Panc1 (cell line): ENCODE results near the gene UROS.

Source experiments
- CTCF ChIP-seq: fragments of 450-650 bp; IDR thresholded peaks from 2 replicates; pipeline ENCODE4 v1.5.1; 2017; ENCODE audit warnings: mild to moderate bottlenecking
- POLR2AphosphoS5 ChIP-seq: IDR thresholded peaks from 2 replicates; pipeline ENCODE4 v1.6.1; 2012; ENCODE audit warnings: mild to moderate bottlenecking, low read depth, low read length, moderate library complexity
- REST ChIP-seq, 2 experiments: IDR thresholded peaks; 2 replicates each; pipeline ENCODE4 v1.6.1; 2011 to 2012; ENCODE audit warnings: low read depth in 2 of 2, control low read depth in 1 of 2, low read length in 1 of 2, mild to moderate bottlenecking in 1 of 2, moderate library complexity in 1 of 2; ENCODE audit not compliant: insufficient read depth in 1 of 2
- SIN3A ChIP-seq: IDR thresholded peaks from 2 replicates; pipeline ENCODE4 v1.6.1; 2012; ENCODE audit warnings: low read depth, mild to moderate bottlenecking, low read length, moderate library complexity, borderline replicate concordance; ENCODE audit not compliant: insufficient read depth
- TCF7L2 ChIP-seq: IDR thresholded peaks from 2 replicates; pipeline ENCODE4 v1.6.1; 2011; ENCODE audit warnings: mild to moderate bottlenecking, low read depth, low read length, inconsistent platforms

GRCh38 chr10:125848371-125848770, 25.3 kb upstream of the UROS start:
- TF ChIP-seq SIN3A (no peak), CTCF (no peak), POLR2AphosphoS5 (no peak), REST (IDR thresholded peaks at IDR 0.05; ENCODE audit: insufficient read depth in 1 of 2, low read depth in 2 of 2, low read length in 1 of 2) (no peak), TCF7L2 (no peak)
